G401 (cell line): ENCODE results near the gene HDAC1. TPM values are rescaled to one million over a fixed set of nuclear protein-coding genes. Genes with fewer than 3 reads are reported as not detected.

ENCODE experiments used
- DNase-seq: peaks from one replicate; pipeline ENCODE4 v3.0.0-alpha.2; 2015; ENCODE audit warnings: low spot score
- in situ Hi-C: cut with HindIII; loops from 2 replicates; pipeline ENCODE4 v1.10.0; 2016; ENCODE audit warnings: low sequenced_read_pairs, mixed read lengths
- total RNA-seq: library from RNA; depleted of rRNA; stranded (reverse); fragments of >200 nt; shearing (Covaris generic); gene quantifications from 2 replicates; pipeline ENCODE4 v1.2.3, GENCODE V29; 2014; rRNA removed

Gene HDAC1
- total RNA-seq, 1 experiment from 2014 or later, result 286 TPM

- DNase-seq, result no peak
- in situ Hi-C loops, result no loop called here
These were observed 69.4 kb downstream of the HDAC1 start for GRCh38 chr1:32361308-32361673.

- no peak for DNase-seq
- in situ Hi-C loops, result no loop called here
These were observed 70.0 kb downstream of the HDAC1 start for GRCh38 chr1:32361674-32362473.

GRCh38 chr1:32362474-32363313 lies 70.8 kb downstream of the HDAC1 start, which contains the start of the genes FAM229A and TSSK3:
TSS of gene FAM229A (minus strand) at chr1:32362485. CDS start at chr1:32362091, 394 bp downstream.
TSS of gene TSSK3 (plus strand) at chr1:32362539. CDS start at chr1:32362702, 163 bp downstream.
- no peak for DNase-seq
- in situ Hi-C loops, result no loop called here

GRCh38 chr1:32363713-32364112 lies 71.8 kb downstream of the HDAC1 start:
- in situ Hi-C loops, result no loop called here
- peak; percentile 37 for DNase-seq

GRCh38 chr1:32364836-32365235 lies 73.0 kb downstream of the HDAC1 start:
- DNase-seq, result no peak
- in situ Hi-C loops, result no loop called here

GRCh38 chr1:32365445-32365844 lies 73.6 kb downstream of the HDAC1 start:
- DNase-seq, result no peak
- in situ Hi-C loops, result no loop called here

GRCh38 chr1:32367912-32368635 lies 76.2 kb downstream of the HDAC1 start:
- in situ Hi-C loops, result no loop called here
- DNase-seq, result no peak

GRCh38 chr1:32372149-32372756 lies 80.4 kb downstream of the HDAC1 start:
- no peak for DNase-seq
- in situ Hi-C loops, result no loop called here

- no peak for DNase-seq
- in situ Hi-C loops, result no loop called here
These were observed 82.2 kb downstream of the HDAC1 start for GRCh38 chr1:32373996-32374592.

- DNase-seq, result no peak
- in situ Hi-C loops, result no loop called here
These were observed 84.3 kb downstream of the HDAC1 start for GRCh38 chr1:32376199-32376598.

- in situ Hi-C loops, result no loop called here
- no peak for DNase-seq
These were observed 85.8 kb downstream of the HDAC1 start for GRCh38 chr1:32377541-32378220.

GRCh38 chr1:32380057-32380456 lies 88.2 kb downstream of the HDAC1 start:
- no peak for DNase-seq
- in situ Hi-C loops, result no loop called here

Other genes with a start within 250 kb of the HDAC1 start
- gene TMEM39B, start 219.1 kb upstream of the HDAC1 start, total RNA-seq, result 10.3 and 19.0 TPM in 2 replicates
- gene KPNA6, start 184.0 kb upstream of the HDAC1 start, total RNA-seq, result 30.8 and 36.0 TPM in 2 replicates
- gene TXLNA, start 112.4 kb upstream of the HDAC1 start, total RNA-seq, result 52.9 and 72.8 TPM in 2 replicates
- 24.4 and 30.9 TPM in 2 replicates for gene CCDC28B, start 91.5 kb upstream of the HDAC1 start, total RNA-seq
- gene IQCC, start 86.4 kb upstream of the HDAC1 start, total RNA-seq, result 3.3 and 4.0 TPM in 2 replicates
- gene DCDC2B, start 83.0 kb upstream of the HDAC1 start, total RNA-seq, result not detected in 2 replicates
- gene TMEM234, start 69.7 kb upstream of the HDAC1 start, total RNA-seq, result 11.8 and 17.0 TPM in 2 replicates
- gene EIF3I, start 69.7 kb upstream of the HDAC1 start, total RNA-seq, result 451 and 486 TPM in 2 replicates
- not detected in 2 replicates for gene FAM167B, start 44.9 kb upstream of the HDAC1 start, total RNA-seq
- gene LCK, start 40.8 kb upstream of the HDAC1 start, total RNA-seq, result not detected in 2 replicates
- 89.6 and 132 TPM in 2 replicates for gene MARCKSL1, start 44.1 kb downstream of the HDAC1 start, total RNA-seq
- gene FAM229A, start 70.4 kb downstream of the HDAC1 start, total RNA-seq, result 0.20 and 0.31 TPM in 2 replicates
- gene TSSK3, start 70.5 kb downstream of the HDAC1 start, total RNA-seq, result 0.20 TPM in 1 of 2 replicates, not detected in the other
- 40.7 and 47.3 TPM in 2 replicates for gene BSDC1, start 102.4 kb downstream of the HDAC1 start, total RNA-seq
- 0.25 and 0.58 TPM in 2 replicates for gene ZBTB8B, start 173.0 kb downstream of the HDAC1 start, total RNA-seq
- 7.7 and 12.0 TPM in 2 replicates for gene ZBTB8A, start 247.3 kb downstream of the HDAC1 start, total RNA-seq